NCI-H2227 (cell line): ENCODE results near the gene ITPKA.

Experiments used
- DNase-seq: peaks from one replicate; lab custom pipeline; 2025; ENCODE audit not compliant: unreplicated experiment; lab: John Stamatoyannopoulos, UW

The ITPKA gene

GRCh38 chr15:41489641-41490040 lies 4.0 kb upstream of the ITPKA start:
- no peak for DNase-seq

- no peak for DNase-seq
These were observed 3.3 kb upstream of the ITPKA start for GRCh38 chr15:41490355-41490754.

- DNase-seq, result no peak
These were observed 1.8 kb upstream of the ITPKA start for GRCh38 chr15:41491889-41492288.

- DNase-seq, result peak; percentile 16
These were observed 973 bp upstream of the ITPKA start for GRCh38 chr15:41492597-41493204.

GRCh38 chr15:41493902-41494189 lies 172 bp downstream of the ITPKA start:
- no peak for DNase-seq

GRCh38 chr15:41494190-41494921 lies 682 bp downstream of the ITPKA start:
- peak; percentile 23 for DNase-seq

GRCh38 chr15:41494922-41495735 lies 1.5 kb downstream of the ITPKA start:
- no peak for DNase-seq

- DNase-seq, result no peak
These were observed 2.3 kb downstream of the ITPKA start for GRCh38 chr15:41495736-41496599.

GRCh38 chr15:41498657-41499056 lies 5.0 kb downstream of the ITPKA start:
- no peak for DNase-seq

GRCh38 chr15:41499109-41499851 lies 5.6 kb downstream of the ITPKA start:
- DNase-seq, result no peak

GRCh38 chr15:41501191-41501917 lies 7.7 kb downstream of the ITPKA start:
- DNase-seq, result peak; percentile 47

- DNase-seq, result peak; percentile 10
These were observed 8.5 kb downstream of the ITPKA start for GRCh38 chr15:41501931-41502794.

GRCh38 chr15:41502795-41503668 lies 9.4 kb downstream of the ITPKA start:
- DNase-seq, result no peak

- no peak for DNase-seq
These were observed 10.0 kb downstream of the ITPKA start for GRCh38 chr15:41503669-41504010.

GRCh38 chr15:41504751-41505492 lies 11.2 kb downstream of the ITPKA start:
- no peak for DNase-seq

- no peak for DNase-seq
These were observed 12.1 kb downstream of the ITPKA start for GRCh38 chr15:41505776-41506175.

GRCh38 chr15:41506796-41507341 lies 13.2 kb downstream of the ITPKA start:
- DNase-seq, result no peak
